IPS-15b (cell line): ENCODE measurements around the gene BST2.

Experiments
- H3K27me3 ChIP-seq: one replicate; pipeline ENCODE4 v1.6.1; 2013; ENCODE audit warnings: low read length; ENCODE audit not compliant: control insufficient read depth, insufficient read depth
- H3K36me3 ChIP-seq: one replicate; pipeline ENCODE4 v1.6.1; 2013; ENCODE audit warnings: low read length; ENCODE audit not compliant: control insufficient read depth, insufficient read depth
- H3K4me1 ChIP-seq: one replicate; pipeline ENCODE4 v1.6.1; 2013; ENCODE audit warnings: mild to moderate bottlenecking, low read length; ENCODE audit not compliant: control insufficient read depth, insufficient read depth
- H3K4me3 ChIP-seq: one replicate; pipeline ENCODE4 v1.5.1; 2013; ENCODE audit warnings: low read depth, low read length
- H3K9ac ChIP-seq: one replicate; pipeline ENCODE4 v1.6.1; 2013; ENCODE audit warnings: low read depth, mild to moderate bottlenecking, low read length
- H3K9me3 ChIP-seq: one replicate; pipeline ENCODE4 v1.6.1; 2013; ENCODE audit warnings: mild to moderate bottlenecking, low read length; ENCODE audit not compliant: control insufficient read depth, insufficient read depth

BST2 gene

DNA sequence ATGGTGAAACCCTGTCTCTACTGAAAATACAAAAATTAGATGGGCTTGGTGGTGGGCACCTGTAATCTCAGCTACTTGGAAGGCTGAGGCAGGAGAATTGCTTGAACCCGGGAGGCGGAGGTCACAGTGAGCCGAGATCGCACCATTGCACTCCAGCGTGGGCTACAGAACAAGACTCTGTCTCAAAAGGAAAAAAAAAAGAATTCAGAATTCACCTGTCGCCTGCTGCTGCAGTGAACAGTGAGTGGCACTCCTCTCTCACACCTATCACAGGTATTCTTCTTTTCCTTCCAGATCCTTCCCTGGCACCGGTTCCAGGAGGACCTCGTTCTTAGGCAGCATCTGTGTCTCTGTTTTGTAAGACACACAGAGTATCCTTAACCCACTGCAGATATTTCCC lies 8.7 kb upstream of the BST2 start:
- no peak overlapping the region for H3K9ac ChIP-seq
- H3K4me3 ChIP-seq, result no peak overlapping the region
- H3K9me3 ChIP-seq, result no peaks in the 10 kb centered on the region
- H3K36me3 ChIP-seq, result no peaks in the 10 kb centered on the region
- peaks cover 3% of the 10 kb centered on the region for H3K27me3 ChIP-seq
- H3K4me1 ChIP-seq, result peaks cover 11% of the 10 kb centered on the region

DNA sequence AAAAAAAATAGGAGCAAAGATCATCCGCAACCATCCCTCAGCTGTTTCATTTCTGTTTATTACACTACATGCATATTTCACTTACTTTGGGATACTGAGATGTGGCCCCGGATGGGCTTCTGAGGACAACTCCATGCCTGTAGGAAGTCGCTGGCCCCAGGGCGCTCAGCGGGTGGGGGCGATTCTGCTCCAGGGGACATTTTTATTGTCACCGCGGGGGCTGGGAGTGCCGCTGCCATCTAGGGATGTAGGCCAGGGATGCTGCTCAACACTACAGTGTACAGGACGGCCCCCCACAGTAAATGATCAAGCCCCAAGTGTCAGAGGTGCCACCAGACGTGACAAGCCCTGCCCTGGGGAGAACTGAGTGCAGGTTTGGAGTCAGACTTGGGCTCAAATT lies 6.4 kb upstream of the BST2 start:
- Histone ChIP-seq H3K4me1 (peaks cover 11% of the 10 kb centered on the region), H3K36me3 (no peaks in the 10 kb centered on the region), H3K27me3 (peaks cover 3% of the 10 kb centered on the region), H3K9me3 (no peaks in the 10 kb centered on the region), H3K4me3 (no peak overlapping the region), H3K9ac (no peak overlapping the region)

DNA sequence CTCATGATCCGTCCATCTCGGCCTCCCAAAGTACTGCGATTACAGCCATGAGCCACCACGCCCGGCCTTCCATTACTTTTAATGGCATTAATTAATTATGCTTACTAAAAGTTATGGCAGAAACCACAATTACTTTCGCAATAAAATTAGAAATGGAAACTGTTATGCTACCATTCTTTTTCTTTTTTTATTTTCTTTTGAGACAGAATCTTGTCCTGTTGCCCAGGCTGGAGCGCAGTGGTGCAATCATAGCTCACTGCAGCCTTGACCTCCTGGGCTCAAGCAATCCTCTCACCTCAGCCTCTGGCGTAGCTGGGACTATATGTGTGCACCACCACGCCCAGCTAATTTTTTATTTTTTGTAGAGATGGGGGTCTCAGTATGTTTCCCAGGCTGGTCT lies 4.6 kb upstream of the BST2 start:
- Histone ChIP-seq H3K4me3 (no peak overlapping the region), H3K9ac (no peak overlapping the region), H3K36me3 (no peaks in the 10 kb centered on the region), H3K9me3 (no peaks in the 10 kb centered on the region), H3K4me1 (peaks cover 8% of the 10 kb centered on the region), H3K27me3 (peaks cover 3% of the 10 kb centered on the region)

DNA sequence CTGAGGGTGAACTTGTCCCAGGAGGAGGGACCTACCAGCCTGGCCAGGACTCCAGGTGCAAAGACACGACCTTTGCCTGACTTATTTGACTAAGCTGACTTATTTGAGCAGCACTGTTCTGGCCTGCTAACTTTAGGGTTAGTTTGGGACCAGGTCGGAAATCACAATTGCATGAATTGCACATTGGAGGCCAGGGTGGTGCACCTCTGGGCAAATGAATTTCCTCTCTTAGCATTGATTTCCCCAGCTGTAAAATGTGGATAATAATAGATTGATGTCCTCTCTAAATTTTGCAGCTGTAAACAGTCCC lies 1.4 kb upstream of the BST2 start:
- H3K4me3 ChIP-seq, result no peak overlapping the region
- no peak overlapping the region for H3K9ac ChIP-seq

DNA sequence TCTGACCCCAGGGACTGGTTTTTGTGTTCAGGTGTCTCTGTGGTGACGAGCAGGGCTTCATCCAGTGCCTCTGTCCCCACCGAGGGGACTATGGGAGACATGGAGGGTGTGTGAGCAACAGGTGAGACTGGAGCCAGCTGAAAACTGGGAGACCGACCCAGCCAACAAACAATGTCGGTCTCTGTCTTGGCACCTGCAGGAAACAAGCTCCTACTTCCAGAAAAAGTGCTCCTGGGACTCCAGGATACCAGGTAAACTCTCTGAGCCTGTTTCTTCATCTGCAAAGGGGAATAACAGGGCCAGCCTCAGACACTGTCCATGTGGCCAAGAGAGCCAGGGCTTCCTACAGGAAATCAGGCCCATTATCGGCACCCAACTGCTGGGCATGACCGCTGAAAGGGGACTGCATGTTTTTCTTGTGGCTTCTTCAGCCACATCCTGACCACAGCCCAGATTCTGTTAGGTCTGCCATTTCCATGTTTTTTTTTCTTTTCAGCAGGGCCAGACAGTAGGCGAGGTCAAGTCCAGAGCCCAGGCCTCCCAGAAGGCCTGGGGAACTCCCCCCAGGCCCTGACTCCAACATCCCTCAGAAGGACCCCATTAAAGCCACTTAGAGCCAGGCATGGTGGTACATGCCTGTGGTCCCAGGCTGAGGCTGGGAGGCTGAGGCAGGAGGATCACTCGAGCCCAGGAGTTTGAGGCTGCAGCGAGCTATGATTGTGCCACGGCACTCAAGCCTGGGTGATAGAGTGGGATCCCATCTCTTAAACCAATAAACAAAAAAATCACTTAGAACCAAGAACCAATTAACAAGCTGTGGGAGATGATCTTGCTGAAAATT lies 836 bp upstream of the BST2 start:
- Histone ChIP-seq H3K27me3 (no peaks in the 10 kb centered on the region), H3K4me1 (peaks cover 3% of the 10 kb centered on the region), H3K4me3 (peak overlapping the region; percentile 12), H3K9me3 (no peaks in the 10 kb centered on the region), H3K36me3 (peaks cover 9% of the 10 kb centered on the region), H3K9ac (peak overlapping the region; percentile 41)

More for the DNA sequence above, 1.4 kb upstream of the BST2 start:
- H3K36me3 ChIP-seq, result peaks cover 5% of the 10 kb centered on the region
- no peaks in the 10 kb centered on the region for H3K9me3 ChIP-seq
- H3K4me1 ChIP-seq, result peaks cover 3% of the 10 kb centered on the region
- no peaks in the 10 kb centered on the region for H3K27me3 ChIP-seq

DNA sequence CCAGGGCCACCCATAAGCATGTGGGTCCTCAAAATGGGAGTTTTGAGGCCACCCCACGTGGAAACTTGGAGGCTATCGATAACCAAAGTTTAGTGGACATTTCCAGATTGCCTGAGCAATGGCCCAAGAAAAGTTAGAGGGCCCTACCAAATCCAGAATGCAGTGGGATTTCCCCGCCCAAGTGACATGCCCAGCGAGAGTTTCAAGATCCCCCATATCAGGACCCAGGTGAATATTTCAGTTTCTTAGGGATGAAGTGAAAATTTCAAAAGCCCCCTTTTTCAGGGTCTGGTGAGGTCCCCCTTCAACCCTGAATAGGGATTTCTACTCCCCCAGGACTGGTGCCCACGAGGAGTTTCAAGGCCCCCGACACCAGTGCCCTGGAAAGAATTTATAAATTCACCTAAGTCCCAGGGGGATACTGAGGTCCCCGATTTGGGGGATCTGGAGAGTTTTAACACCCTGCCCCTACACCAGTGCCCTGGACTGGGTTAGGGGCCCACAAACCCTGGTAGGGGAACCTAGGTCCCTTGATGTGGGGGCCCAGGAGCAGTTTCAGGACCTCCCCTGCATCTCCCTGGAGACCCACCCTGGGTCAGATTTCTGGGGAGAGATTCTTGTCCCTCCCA lies 695 bp downstream of the BST2 start:
- no peaks in the 10 kb centered on the region for H3K9me3 ChIP-seq
- peak overlapping the region; percentile 68 for H3K4me3 ChIP-seq
- H3K27me3 ChIP-seq, result no peaks in the 10 kb centered on the region
- peaks cover 3% of the 10 kb centered on the region for H3K4me1 ChIP-seq
- H3K36me3 ChIP-seq, result peaks cover 11% of the 10 kb centered on the region
- H3K9ac ChIP-seq, result peak overlapping the region; percentile 87

DNA sequence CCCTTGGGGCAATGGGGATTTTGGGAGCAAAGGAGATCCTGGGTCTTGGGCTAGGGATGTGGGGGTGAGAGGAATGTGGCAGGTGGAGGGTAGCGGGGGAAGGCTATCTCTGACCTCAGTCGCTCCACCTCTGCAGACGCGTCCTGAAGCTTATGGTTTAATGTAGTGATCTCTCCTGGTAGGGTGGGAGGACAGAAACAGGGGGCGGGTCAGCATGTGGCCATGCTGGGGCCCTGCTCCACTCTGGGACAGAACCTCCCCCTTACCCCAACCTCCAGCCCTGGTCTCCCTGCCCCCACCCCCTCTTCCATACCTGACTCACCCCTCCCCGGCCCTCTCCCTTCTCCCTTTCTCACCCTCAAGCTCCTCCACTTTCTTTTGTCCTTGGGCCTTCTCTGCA lies 1.4 kb downstream of the BST2 start:
- peaks cover 3% of the 10 kb centered on the region for H3K4me1 ChIP-seq
- H3K4me3 ChIP-seq, result peak overlapping the region; percentile 68
- H3K27me3 ChIP-seq, result no peaks in the 10 kb centered on the region
- H3K9me3 ChIP-seq, result no peaks in the 10 kb centered on the region
- H3K36me3 ChIP-seq, result peaks cover 12% of the 10 kb centered on the region
- H3K9ac ChIP-seq, result peak overlapping the region; percentile 87

DNA sequence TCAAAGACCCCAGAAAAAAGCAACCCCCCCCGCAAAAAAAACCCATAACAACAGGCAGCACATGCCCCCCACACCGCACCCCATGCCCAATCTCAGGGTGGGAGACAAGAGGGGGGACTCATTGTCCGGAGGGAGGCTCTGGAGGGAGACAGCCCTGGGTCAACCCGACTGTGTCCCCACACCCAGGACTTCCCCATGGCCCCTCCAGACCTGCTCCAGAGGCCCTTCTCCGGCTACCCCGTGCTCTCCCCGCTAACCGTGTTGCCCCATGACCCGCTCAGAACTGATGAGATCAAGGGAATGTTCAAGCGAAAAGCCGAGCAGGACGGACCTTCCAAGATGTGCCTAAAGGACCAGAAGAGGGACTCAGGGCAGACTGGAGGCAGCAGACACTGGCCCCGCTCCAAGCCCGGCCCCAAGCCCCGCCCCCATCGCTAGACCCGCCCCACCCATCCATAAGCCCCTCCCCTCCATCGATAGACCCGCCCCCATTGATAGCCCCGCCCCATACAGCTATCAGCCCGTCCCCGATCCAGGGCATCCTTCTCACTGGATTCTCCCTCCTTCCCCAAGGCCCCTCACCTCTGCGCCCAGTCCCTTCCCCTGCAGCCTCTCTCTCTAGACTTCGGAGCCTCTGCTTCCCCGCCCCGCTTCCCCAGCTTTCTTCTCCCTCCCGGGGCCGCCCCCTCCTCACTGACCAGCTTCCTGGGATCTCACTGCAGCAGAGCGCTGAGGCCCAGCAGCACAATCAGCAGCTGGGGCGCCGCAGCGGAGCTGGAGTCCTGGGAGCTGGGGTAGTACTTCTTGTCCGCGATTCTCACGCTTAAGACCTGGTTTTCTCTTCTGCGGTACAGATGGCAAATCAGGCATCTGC lies 2.2 kb downstream of the BST2 start:
- peak overlapping the region; percentile 68 for H3K4me3 ChIP-seq
- no peaks in the 10 kb centered on the region for H3K27me3 ChIP-seq
- no peak overlapping the region for H3K9ac ChIP-seq
- peaks cover 3% of the 10 kb centered on the region for H3K4me1 ChIP-seq
- no peaks in the 10 kb centered on the region for H3K9me3 ChIP-seq
- peaks cover 13% of the 10 kb centered on the region for H3K36me3 ChIP-seq

DNA sequence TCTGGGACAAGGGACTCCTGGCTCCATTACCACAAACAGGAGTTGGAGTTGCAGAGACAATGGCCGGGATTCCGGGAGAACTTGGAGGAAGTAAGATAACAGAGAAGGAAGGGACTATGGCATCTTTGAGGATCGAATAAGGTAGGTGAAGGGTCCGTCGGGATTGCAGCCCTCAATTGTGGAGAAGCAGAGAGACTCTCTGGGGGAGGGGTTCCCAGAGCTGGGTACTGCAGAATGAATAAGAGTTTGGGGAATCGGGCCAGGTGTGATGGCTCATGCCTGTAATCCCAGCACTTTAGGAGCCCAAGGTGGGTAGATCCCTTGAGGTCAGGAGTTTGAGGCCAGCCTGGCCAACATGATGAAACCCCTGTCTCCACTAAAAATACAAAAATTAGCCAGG lies 3.8 kb downstream of the BST2 start:
- Histone ChIP-seq H3K9ac (no peak overlapping the region), H3K36me3 (peaks cover 13% of the 10 kb centered on the region), H3K4me1 (peaks cover 3% of the 10 kb centered on the region), H3K9me3 (no peaks in the 10 kb centered on the region), H3K27me3 (no peaks in the 10 kb centered on the region), H3K4me3 (no peak overlapping the region)

DNA sequence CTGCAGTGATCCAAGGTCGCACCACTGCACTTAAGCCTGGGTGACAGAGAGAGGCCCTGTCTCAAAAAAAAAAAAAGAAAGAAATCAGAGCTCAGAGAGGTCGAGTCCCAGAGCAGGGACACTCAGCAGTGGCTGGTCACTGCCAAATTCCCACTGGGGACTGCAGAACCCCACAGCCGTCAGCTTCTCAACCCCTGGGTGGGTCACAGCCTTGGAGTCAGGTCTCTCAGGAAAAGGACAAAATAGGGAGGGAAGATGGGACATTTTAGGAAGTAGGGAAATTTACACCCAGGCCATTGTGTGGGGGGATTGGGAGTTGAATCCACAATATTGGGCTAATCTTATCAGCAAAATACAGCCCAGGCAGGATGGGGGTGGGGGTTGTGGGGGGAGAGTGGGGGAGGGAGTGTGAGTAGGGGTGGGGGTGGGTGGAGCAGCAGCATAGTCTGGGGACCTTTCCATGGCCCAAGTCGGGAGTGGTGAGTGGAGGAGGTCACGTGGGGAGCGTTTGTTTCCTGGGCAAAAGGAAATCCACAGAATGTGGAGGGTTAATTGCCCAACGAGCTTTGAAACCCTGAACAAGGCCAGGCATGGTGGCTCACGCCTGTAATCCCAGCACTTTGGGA lies 6.4 kb downstream of the BST2 start:
- H3K4me3 ChIP-seq, result no peak overlapping the region

DNA sequence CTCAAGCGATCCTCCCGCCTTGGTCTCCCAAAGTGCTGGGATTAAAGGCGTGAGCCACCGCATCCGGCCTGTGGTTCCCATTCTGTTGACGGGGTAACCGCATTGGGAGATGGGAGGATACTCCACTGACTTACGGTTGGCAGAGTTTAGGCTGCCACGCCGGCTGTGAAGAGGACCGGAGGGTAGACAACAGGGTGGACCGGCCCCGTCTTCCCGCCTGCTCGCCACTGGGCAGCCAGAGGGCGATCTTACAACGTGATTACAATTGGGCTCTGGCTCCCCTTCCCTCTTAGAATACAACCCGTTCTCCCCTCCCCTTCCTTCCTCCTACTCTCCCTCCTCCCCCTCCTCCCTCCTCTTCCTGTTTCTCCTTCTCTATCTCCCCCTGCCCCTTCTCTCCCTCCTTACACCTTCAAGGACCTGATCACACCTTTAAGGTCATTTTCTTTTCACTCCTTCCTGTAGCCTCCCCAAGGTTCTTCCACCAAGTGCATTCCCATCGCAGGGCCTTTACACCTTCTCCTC lies 10.5 kb downstream of the BST2 start:
- H3K4me1 ChIP-seq, result peaks cover 3% of the 10 kb centered on the region
- H3K36me3 ChIP-seq, result peaks cover 2% of the 10 kb centered on the region
- H3K4me3 ChIP-seq, result no peak overlapping the region
- peaks cover 3% of the 10 kb centered on the region for H3K27me3 ChIP-seq
- H3K9me3 ChIP-seq, result no peaks in the 10 kb centered on the region
- H3K9ac ChIP-seq, result peak overlapping the region; percentile 8

More for the DNA sequence above, 6.4 kb downstream of the BST2 start:
- Histone ChIP-seq H3K27me3 (no peaks in the 10 kb centered on the region), H3K36me3 (peaks cover 13% of the 10 kb centered on the region), H3K9ac (no peak overlapping the region), H3K4me1 (peaks cover 3% of the 10 kb centered on the region), H3K9me3 (no peaks in the 10 kb centered on the region)
